ENCODE measurements around the gene ATF3.

ATF3 gene

DNA sequence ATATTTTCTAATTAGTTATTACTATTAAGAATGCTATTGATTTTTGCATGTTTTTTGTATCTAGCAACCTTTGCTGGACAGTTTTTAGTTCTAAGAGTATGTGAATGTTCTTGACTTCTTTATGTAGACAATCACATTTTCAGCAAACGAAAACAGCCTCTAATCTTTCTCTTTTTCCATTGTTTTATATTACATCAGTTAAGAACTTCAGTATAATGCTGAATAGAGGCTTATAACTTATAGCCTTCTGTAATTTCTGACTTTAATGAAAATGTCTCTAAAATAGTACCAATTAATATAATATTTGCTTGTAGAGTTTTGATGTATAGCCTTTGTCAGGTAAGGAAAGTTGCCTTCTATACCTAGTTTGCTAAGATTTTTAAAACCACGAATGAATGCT is 33.2 kb upstream of the ATF3 start:
- H3K4me3 ChIP-seq (ENCODE audit: low read depth, low read length) = no peak overlapping the region
- ChIA-PET POLR2A (no interaction called here), CTCF (interaction anchor here (0.6 kb wide), 1 partner anchor 907 kb away, joined by 3 read pairs; no protein-coding TSS in a partner anchor)
- no peak overlapping the region for H3K27ac ChIP-seq (ENCODE audit: extremely low read depth, low read depth, low read length)
- TF ChIP-seq ZNF600 (tag by site-specific recombination; IDR thresholded peaks at IDR 0.05) (no peak), ZNF19 (tag by site-specific recombination; IDR thresholded peaks at IDR 0.05; ENCODE audit: low read depth) (no peak), ZNF239 (tag by site-specific recombination; IDR thresholded peaks at IDR 0.05) (no peak), ZXDB (tag by site-specific recombination; IDR thresholded peaks at IDR 0.05) (no peak), ZNF660 (tag by site-specific recombination; IDR thresholded peaks at IDR 0.05) (no peak), ZNF707 (tag by site-specific recombination; IDR thresholded peaks at IDR 0.05) (no peak), YY1 (tag by site-specific recombination; IDR thresholded peaks at IDR 0.05) (no peak), ZNF530 (tag by site-specific recombination; IDR thresholded peaks at IDR 0.05; ENCODE audit: low read depth) (no peak), ZNF654 (tag by site-specific recombination; IDR thresholded peaks at IDR 0.05; ENCODE audit: low read depth) (no peak), ZEB2 (tag by site-specific recombination; IDR thresholded peaks at IDR 0.05) (no peak), ZNF585B (tag by site-specific recombination; IDR thresholded peaks at IDR 0.05) (no peak), KLF7 (tag by site-specific recombination; IDR thresholded peaks at IDR 0.05; ENCODE audit: borderline replicate concordance) (no peak), ZNF416 (tag by site-specific recombination; IDR thresholded peaks at IDR 0.05) (no peak), ZFP37 (tag by site-specific recombination; IDR thresholded peaks at IDR 0.05) (no peak), ZNF202 (tag by site-specific recombination; IDR thresholded peaks at IDR 0.05; ENCODE audit: borderline replicate concordance) (no peak), ZBTB21 (tag by site-specific recombination; IDR thresholded peaks at IDR 0.05) (no peak)
- TF ChIP-seq, protein P1, sequence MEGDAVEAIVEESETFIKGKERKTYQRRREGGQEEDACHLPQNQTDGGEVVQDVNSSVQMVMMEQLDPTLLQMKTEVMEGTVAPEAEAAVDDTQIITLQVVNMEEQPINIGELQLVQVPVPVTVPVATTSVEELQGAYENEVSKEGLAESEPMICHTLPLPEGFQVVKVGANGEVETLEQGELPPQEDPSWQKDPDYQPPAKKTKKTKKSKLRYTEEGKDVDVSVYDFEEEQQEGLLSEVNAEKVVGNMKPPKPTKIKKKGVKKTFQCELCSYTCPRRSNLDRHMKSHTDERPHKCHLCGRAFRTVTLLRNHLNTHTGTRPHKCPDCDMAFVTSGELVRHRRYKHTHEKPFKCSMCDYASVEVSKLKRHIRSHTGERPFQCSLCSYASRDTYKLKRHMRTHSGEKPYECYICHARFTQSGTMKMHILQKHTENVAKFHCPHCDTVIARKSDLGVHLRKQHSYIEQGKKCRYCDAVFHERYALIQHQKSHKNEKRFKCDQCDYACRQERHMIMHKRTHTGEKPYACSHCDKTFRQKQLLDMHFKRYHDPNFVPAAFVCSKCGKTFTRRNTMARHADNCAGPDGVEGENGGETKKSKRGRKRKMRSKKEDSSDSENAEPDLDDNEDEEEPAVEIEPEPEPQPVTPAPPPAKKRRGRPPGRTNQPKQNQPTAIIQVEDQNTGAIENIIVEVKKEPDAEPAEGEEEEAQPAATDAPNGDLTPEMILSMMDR (tag by site-specific recombination; IDR thresholded peaks at IDR 0.05) = no peak
- TF ChIP-seq, protein P2, sequence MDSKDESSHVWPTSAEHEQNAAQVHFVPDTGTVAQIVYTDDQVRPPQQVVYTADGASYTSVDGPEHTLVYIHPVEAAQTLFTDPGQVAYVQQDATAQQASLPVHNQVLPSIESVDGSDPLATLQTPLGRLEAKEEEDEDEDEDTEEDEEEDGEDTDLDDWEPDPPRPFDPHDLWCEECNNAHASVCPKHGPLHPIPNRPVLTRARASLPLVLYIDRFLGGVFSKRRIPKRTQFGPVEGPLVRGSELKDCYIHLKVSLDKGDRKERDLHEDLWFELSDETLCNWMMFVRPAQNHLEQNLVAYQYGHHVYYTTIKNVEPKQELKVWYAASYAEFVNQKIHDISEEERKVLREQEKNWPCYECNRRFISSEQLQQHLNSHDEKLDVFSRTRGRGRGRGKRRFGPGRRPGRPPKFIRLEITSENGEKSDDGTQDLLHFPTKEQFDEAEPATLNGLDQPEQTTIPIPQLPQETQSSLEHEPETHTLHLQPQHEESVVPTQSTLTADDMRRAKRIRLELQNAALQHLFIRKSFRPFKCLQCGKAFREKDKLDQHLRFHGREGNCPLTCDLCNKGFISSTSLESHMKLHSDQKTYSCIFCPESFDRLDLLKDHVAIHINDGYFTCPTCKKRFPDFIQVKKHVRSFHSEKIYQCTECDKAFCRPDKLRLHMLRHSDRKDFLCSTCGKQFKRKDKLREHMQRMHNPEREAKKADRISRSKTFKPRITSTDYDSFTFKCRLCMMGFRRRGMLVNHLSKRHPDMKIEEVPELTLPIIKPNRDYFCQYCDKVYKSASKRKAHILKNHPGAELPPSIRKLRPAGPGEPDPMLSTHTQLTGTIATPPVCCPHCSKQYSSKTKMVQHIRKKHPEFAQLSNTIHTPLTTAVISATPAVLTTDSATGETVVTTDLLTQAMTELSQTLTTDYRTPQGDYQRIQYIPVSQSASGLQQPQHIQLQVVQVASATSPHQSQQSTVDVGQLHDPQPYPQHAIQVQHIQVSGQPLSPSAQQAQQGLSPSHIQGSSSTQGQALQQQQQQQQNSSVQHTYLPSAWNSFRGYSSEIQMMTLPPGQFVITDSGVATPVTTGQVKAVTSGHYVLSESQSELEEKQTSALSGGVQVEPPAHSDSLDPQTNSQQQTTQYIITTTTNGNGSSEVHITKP (tag by site-specific recombination; IDR thresholded peaks at IDR 0.05) = no peak
- TF ChIP-seq, protein P3, sequence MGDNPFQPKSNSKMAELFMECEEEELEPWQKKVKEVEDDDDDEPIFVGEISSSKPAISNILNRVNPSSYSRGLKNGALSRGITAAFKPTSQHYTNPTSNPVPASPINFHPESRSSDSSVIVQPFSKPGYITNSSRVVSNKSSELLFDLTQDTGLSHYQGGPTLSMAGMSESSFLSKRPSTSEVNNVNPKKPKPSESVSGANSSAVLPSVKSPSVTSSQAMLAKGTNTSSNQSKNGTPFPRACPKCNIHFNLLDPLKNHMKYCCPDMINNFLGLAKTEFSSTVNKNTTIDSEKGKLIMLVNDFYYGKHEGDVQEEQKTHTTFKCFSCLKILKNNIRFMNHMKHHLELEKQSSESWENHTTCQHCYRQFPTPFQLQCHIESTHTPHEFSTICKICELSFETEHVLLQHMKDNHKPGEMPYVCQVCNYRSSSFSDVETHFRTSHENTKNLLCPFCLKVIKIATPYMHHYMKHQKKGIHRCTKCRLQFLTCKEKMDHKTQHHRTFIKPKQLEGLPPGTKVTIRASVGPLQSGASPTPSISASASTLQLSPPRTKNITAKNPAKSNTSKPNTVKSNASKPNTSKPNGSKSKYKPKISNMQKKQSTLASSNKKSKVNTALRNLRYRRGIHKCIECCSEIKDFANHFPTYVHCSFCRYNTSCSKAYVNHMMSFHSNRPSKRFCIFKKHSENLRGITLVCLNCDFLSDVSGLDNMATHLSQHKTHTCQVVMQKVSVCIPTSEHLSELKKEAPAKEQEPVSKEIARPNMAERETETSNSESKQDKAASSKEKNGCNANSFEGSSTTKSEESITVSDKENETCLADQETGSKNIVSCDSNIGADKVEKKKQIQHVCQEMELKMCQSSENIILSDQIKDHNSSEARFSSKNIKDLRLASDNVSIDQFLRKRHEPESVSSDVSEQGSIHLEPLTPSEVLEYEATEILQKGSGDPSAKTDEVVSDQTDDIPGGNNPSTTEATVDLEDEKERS (tag by site-specific recombination; IDR thresholded peaks at IDR 0.05) = no peak
- H3K36me3 ChIP-seq (ENCODE audit: control insufficient read depth in 2 of 2, insufficient read depth in 1 of 2, low read length in 2 of 2) = no peaks in the 10 kb centered on the region
- no peaks in the 10 kb centered on the region for H3K4me1 ChIP-seq (ENCODE audit: control insufficient read depth, insufficient read depth, low read length)
- H3K9me3 ChIP-seq (ENCODE audit: control insufficient read depth, insufficient read depth, low read depth, low read length) = no peaks in the 10 kb centered on the region

Data from HEK293 (cell line).